ENCODE measurements around the gene PODXL2. TPM values are rescaled to one million over a fixed set of nuclear protein-coding genes. Genes with fewer than 3 reads are reported as not detected.
"Not testable (repeated sequence)": the region's sequence is repeated elsewhere in the genome, so short reads cannot be mapped to it uniquely, and the experiment has no call there.

PODXL2 gene
- total RNA-seq, 4 donors from 2014 or later, result 9.7 to 18.9 (median 15.9) TPM

GRCh38 chr3:127654374-127654773, 25.4 kb downstream of the PODXL2 start:
- H3K36me3 ChIP-seq, result no peaks in the 10 kb centered on the region
- H3K4me3 ChIP-seq, result no peak overlapping the region
- in situ Hi-C loops (cut with MboI; ENCODE audit: low pct_ligation_motif_present in 1 of 4, low pct_unique_long_range_greater_than_20kb in 1 of 4, low sequenced_read_pairs in 3 of 4) (loop anchor here in 3 of 4 donors (10.0 to 25.0 kb wide), 4 partner anchors 180 to 310 kb away; no protein-coding TSS in a partner anchor), intact Hi-C loops (cut with DNase I; ENCODE audit: low total_unique reads) (loop anchor here (5.0 kb wide), 2 partner anchors 178 to 318 kb away; no protein-coding TSS in a partner anchor)
- no peak overlapping the region for H3K27ac ChIP-seq
- no peaks in the 10 kb centered on the region for H3K9me3 ChIP-seq
- no peaks in the 10 kb centered on the region for H3K4me1 ChIP-seq
- WGBS, 2 donors (ENCODE audit: low coverage in 1 of 2), result 72 to 80% methylated on average over 4 of the region's 4 CpGs
- H3K27me3 ChIP-seq, result no peaks in the 10 kb centered on the region
- TF ChIP-seq CTCF (IDR thresholded peaks at IDR 0.05), result no peak
- TF ChIP-seq POLR2A (IDR thresholded peaks at IDR 0.05), result no peak
- no peak for TF ChIP-seq POLR2AphosphoS5 (IDR thresholded peaks at IDR 0.05)
- no peak for TF ChIP-seq EP300 (IDR thresholded peaks at IDR 0.05; ENCODE audit: low read depth)
- no peak for DNase-seq

GRCh38 chr3:127654993-127655392, 26.0 kb downstream of the PODXL2 start:
- not testable (repeated sequence) for H3K4me1 ChIP-seq, H3K4me3 ChIP-seq, H3K27me3 ChIP-seq, H3K36me3 ChIP-seq, DNase-seq, H3K27ac ChIP-seq, H3K9me3 ChIP-seq
- in situ Hi-C loops (cut with MboI; ENCODE audit: low pct_ligation_motif_present in 1 of 4, low pct_unique_long_range_greater_than_20kb in 1 of 4, low sequenced_read_pairs in 3 of 4) (loop anchor here in 3 of 4 donors (10.0 to 25.0 kb wide), 4 partner anchors 180 to 310 kb away; no protein-coding TSS in a partner anchor), intact Hi-C loops (cut with DNase I; ENCODE audit: low total_unique reads) (loop anchor here (5.0 kb wide), 2 partner anchors 177 to 317 kb away; no protein-coding TSS in a partner anchor)
- WGBS, 2 donors (ENCODE audit: low coverage in 1 of 2), result 92 to 100% methylated on average over 1 to 6 of the region's 6 CpGs

GRCh38 chr3:127655641-127656040, 26.7 kb downstream of the PODXL2 start:
- H3K4me1 ChIP-seq, result no peaks in the 10 kb centered on the region
- H3K4me3 ChIP-seq, result no peak overlapping the region
- TF ChIP-seq POLR2A (IDR thresholded peaks at IDR 0.05), result no peak
- no peak for TF ChIP-seq EP300 (IDR thresholded peaks at IDR 0.05; ENCODE audit: low read depth)
- TF ChIP-seq POLR2AphosphoS5 (IDR thresholded peaks at IDR 0.05), result no peak
- TF ChIP-seq CTCF (IDR thresholded peaks at IDR 0.05), result no peak
- in situ Hi-C loops (cut with MboI; ENCODE audit: low pct_ligation_motif_present in 1 of 4, low pct_unique_long_range_greater_than_20kb in 1 of 4, low sequenced_read_pairs in 3 of 4) (loop anchor here in 3 of 4 donors (10.0 to 25.0 kb wide), 4 partner anchors 179 to 309 kb away; no protein-coding TSS in a partner anchor), intact Hi-C loops (cut with DNase I; ENCODE audit: low total_unique reads) (no loop called here)
- peak overlapping the region in 2 of 4 donors; percentile 1 to 42 for H3K27ac ChIP-seq
- no peaks in the 10 kb centered on the region for H3K27me3 ChIP-seq
- DNase-seq, result no peak
- H3K36me3 ChIP-seq, result no peaks in the 10 kb centered on the region
- H3K9me3 ChIP-seq, result no peaks in the 10 kb centered on the region
- WGBS, 2 donors (ENCODE audit: low coverage in 1 of 2), result 71 to 74% methylated on average over 2 to 3 of the region's 3 CpGs

DNA sequence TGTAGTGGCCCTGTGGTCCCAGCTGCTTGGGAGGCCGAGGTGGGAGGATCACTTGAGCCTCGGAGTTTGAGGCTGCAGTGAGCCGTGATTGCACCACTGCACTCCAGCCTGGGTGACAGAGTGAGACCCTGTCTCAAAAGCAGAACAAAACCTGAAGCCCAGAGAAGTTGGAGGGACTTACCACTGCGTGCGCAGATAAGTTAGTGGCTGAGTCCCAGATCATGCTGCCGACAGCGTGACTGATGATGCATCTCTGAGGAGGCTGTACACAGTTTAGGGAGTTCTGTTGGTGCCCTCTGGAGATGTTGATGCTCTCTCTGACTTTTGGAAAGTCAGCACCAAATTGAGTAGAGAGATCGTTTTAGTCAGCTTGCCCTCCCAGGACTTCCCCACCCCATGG, 27.9 kb downstream of the PODXL2 start:
- WGBS, 2 donors (ENCODE audit: low coverage in 1 of 2), result 88% methylated on average over 8 of the region's 8 CpGs; no CpG with 5 or more reads in 1 of the 2 donors
- TF ChIP-seq POLR2AphosphoS5 (IDR thresholded peaks at IDR 0.05) (no peak), CTCF (IDR thresholded peaks at IDR 0.05) (no peak), POLR2A (IDR thresholded peaks at IDR 0.05) (no peak), EP300 (IDR thresholded peaks at IDR 0.05; ENCODE audit: low read depth) (no peak)
- Histone ChIP-seq H3K4me1 (no peaks in the 10 kb centered on the region), H3K27ac (no peak overlapping the region), H3K9me3 (no peaks in the 10 kb centered on the region), H3K4me3 (no peak overlapping the region), H3K27me3 (no peaks in the 10 kb centered on the region), H3K36me3 (no peaks in the 10 kb centered on the region)
- in situ Hi-C loops (cut with MboI; ENCODE audit: low pct_ligation_motif_present in 1 of 4, low pct_unique_long_range_greater_than_20kb in 1 of 4, low sequenced_read_pairs in 3 of 4) (loop anchor here in 3 of 4 donors (10.0 to 25.0 kb wide), 4 partner anchors 178 to 308 kb away; no protein-coding TSS in a partner anchor), intact Hi-C loops (cut with DNase I; ENCODE audit: low total_unique reads) (no loop called here)
- no peak for DNase-seq

- Histone ChIP-seq H3K27me3 (no peaks in the 10 kb centered on the region), H3K4me1 (no peaks in the 10 kb centered on the region), H3K27ac (no peak overlapping the region), H3K4me3 (no peak overlapping the region), H3K9me3 (no peaks in the 10 kb centered on the region), H3K36me3 (no peaks in the 10 kb centered on the region)
- 76 to 100% methylated on average over 1 of the region's 1 CpG for WGBS, 2 donors (ENCODE audit: low coverage in 1 of 2)
- TF ChIP-seq CTCF (IDR thresholded peaks at IDR 0.05), result no peak
- no peak for TF ChIP-seq POLR2A (IDR thresholded peaks at IDR 0.05)
- TF ChIP-seq EP300 (IDR thresholded peaks at IDR 0.05; ENCODE audit: low read depth), result no peak
- no peak for TF ChIP-seq POLR2AphosphoS5 (IDR thresholded peaks at IDR 0.05)
- in situ Hi-C loops (cut with MboI; ENCODE audit: low pct_ligation_motif_present in 1 of 4, low pct_unique_long_range_greater_than_20kb in 1 of 4, low sequenced_read_pairs in 3 of 4), result loop anchor here in 3 of 4 donors (10.0 to 25.0 kb wide), 4 partner anchors 177 to 307 kb away; no protein-coding TSS in a partner anchor
- DNase-seq, result no peak
- intact Hi-C loops (cut with DNase I; ENCODE audit: low total_unique reads), result no loop called here
Measured at GRCh38 chr3:127658234-127658633, 29.2 kb downstream of the PODXL2 start.

All from transverse colon (tissue), 4 donors.